Kidney (tissue), 14 donors: ENCODE measurements around the gene MAFG. TPM values are rescaled to one million over a fixed set of nuclear protein-coding genes. Genes with fewer than 3 reads are reported as not detected.

Experiments
- DNase-seq, 5 donors: peaks; one replicate each; pipeline ENCODE4 v3.0.0-alpha.2; 2013 to 2020
- FAIRE-seq: peaks from 2 replicates; lab custom pipeline; 2012; peaks lifted over from hg19 to GRCh38; lab: Jason Lieb, UNC
- H3K27ac ChIP-seq, 2 donors: one replicate each; pipeline ENCODE4 v1.7.0; 2013; ENCODE audit warnings: low read depth in 2 of 2, low read length in 2 of 2, inconsistent platforms in 1 of 2
- H3K27me3 ChIP-seq: one replicate; pipeline ENCODE4 v1.7.1; 2013; ENCODE audit warnings: low read length, inconsistent platforms; ENCODE audit not compliant: control insufficient read depth, insufficient read depth
- H3K36me3 ChIP-seq, 3 donors: one replicate each; pipeline versions ENCODE4 v1.7.0 to v1.7.1; 2013; ENCODE audit warnings: low read length in 3 of 3, control low read depth in 1 of 3, inconsistent platforms in 1 of 3; ENCODE audit not compliant: insufficient read depth in 3 of 3, control insufficient read depth in 2 of 3
- H3K4me1 ChIP-seq, 3 donors: one replicate each; pipeline versions ENCODE4 v1.7.0 to v1.7.1; 2013; ENCODE audit warnings: low read length in 3 of 3, inconsistent platforms in 1 of 3, low read depth in 1 of 3; ENCODE audit not compliant: control insufficient read depth in 2 of 3, insufficient read depth in 2 of 3
- H3K4me3 ChIP-seq, 3 donors: one replicate each; pipeline versions ENCODE4 v1.7.0 to v1.8.1; 2013; ENCODE audit warnings: low read length in 3 of 3, control low read depth in 1 of 3, inconsistent platforms in 1 of 3
- H3K9ac ChIP-seq, 3 donors: one replicate each; pipeline versions ENCODE4 v1.7.0 to v1.7.1; 2013; ENCODE audit warnings: low read length in 3 of 3, control low read depth in 1 of 3, inconsistent platforms in 1 of 3
- H3K9me3 ChIP-seq, 3 donors: one replicate each; pipeline versions ENCODE4 v1.7.0 to v1.7.1; 2013; ENCODE audit warnings: low read length in 3 of 3, control low read depth in 1 of 3, inconsistent platforms in 1 of 3; ENCODE audit not compliant: control insufficient read depth in 2 of 3, insufficient read depth in 1 of 3
- CTCF ChIP-seq: IDR thresholded peaks from 3 replicates; pipeline ENCODE4 v1.5.1; 2012; ENCODE audit warnings: mild to moderate bottlenecking, moderate library complexity, borderline replicate concordance; ENCODE audit not compliant: insufficient read depth; ENCODE audit errors: extremely low read depth
- intact Hi-C: fragments of 100-400 bp; cut with DNase I; formaldehyde crosslinking; loops from one replicate; pipeline ENCODE4 v1.11.1; 2022
- polyA plus RNA-seq: library from polyadenylated mRNA; stranded (reverse); fragments of 350-450 nt; fragmentation: Illumina TruSeq; extraction: RNeasy Lipid Tissue Mini Kit (QIAGEN cat#74804); gene quantifications from one replicate; pipeline ENCODE4 v1.2.3, GENCODE V29; 2014; ENCODE audit warnings: low read depth, low replicate concordance; ENCODE audit not compliant: insufficient read depth
- total RNA-seq: library from RNA; stranded (reverse); fragmentation: NEBNext Ultra II Directional; extraction: Animal tissue kit (Norgen Biotek cat#: 25700); gene quantifications from one replicate; pipeline ENCODE4 v1.2.1, GENCODE V29; 2021
- donor health status: control.
- donor health status: control.
- donor health status: control.
- donor health status: control.
- donor health status: control.
- donor health status: DM: yes; HTN: yes; CAD: no.
- donor health status: Normal renal cell carcinoma (clear cell type).

The MAFG gene
- total and polyA plus RNA-seq, 2 donors from 2014 or later = 8.3 to 18.2 TPM

- no peaks in the 10 kb centered on the region for H3K9me3 ChIP-seq
- no peak for FAIRE-seq
- H3K4me1 ChIP-seq = no peaks in the 10 kb centered on the region
- no peak overlapping the region for H3K9ac ChIP-seq
- no peak overlapping the region for H3K4me3 ChIP-seq
- no peak for TF ChIP-seq CTCF
- no peak for DNase-seq
- no peaks in the 10 kb centered on the region for H3K36me3 ChIP-seq
- no peak overlapping the region for H3K27ac ChIP-seq
- intact Hi-C loops = no loop called here
- H3K27me3 ChIP-seq = no peaks in the 10 kb centered on the region
Measured at GRCh38 chr17:81948635-81949378, 21.3 kb upstream of the MAFG start.

GRCh38 chr17:81947189-81947588, 19.7 kb upstream of the MAFG start, which contains the start of gene MYADML2:
Gene MYADML2 (minus strand): TSS chr17:81947233. CDS start chr17:81941741, 5,492 bp downstream.
- no peak within 1 kb of the TSS for H3K9ac ChIP-seq

GRCh38 chr17:81944858-81945257, 17.3 kb upstream of the MAFG start:
- Histone ChIP-seq H3K4me3 (no peak overlapping the region), H3K27ac (no peak overlapping the region), H3K9ac (no peak overlapping the region), H3K36me3 (no peaks in the 10 kb centered on the region), H3K27me3 (no peaks in the 10 kb centered on the region), H3K4me1 (no peaks in the 10 kb centered on the region), H3K9me3 (no peaks in the 10 kb centered on the region)
- no peak for TF ChIP-seq CTCF
- no peak for FAIRE-seq
- intact Hi-C loops = no loop called here
- DNase-seq = no peak

More at GRCh38 chr17:81947189-81947588, 19.7 kb upstream of the MAFG start, which contains the start of gene MYADML2:
- Histone ChIP-seq H3K36me3 (no peaks in the 10 kb centered on the region), H3K9me3 (no peaks in the 10 kb centered on the region), H3K4me3 (no peak within 1 kb of the TSS), H3K27me3 (no peaks in the 10 kb centered on the region), H3K27ac (no peak within 1 kb of the TSS), H3K4me1 (no peaks in the 10 kb centered on the region)
- TF ChIP-seq CTCF = no peak
- no peak for DNase-seq
- FAIRE-seq = no peak
- intact Hi-C loops = no loop called here

- no peak for TF ChIP-seq CTCF
- Histone ChIP-seq H3K9me3 (no peaks in the 10 kb centered on the region), H3K4me3 (no peak overlapping the region), H3K27me3 (no peaks in the 10 kb centered on the region), H3K4me1 (no peaks in the 10 kb centered on the region), H3K9ac (no peak overlapping the region), H3K36me3 (no peaks in the 10 kb centered on the region), H3K27ac (no peak overlapping the region)
- DNase-seq (peak in 1 of 5 donors; percentile 38), FAIRE-seq (no peak)
- intact Hi-C loops = no loop called here
Measured at GRCh38 chr17:81942167-81942553, 14.6 kb upstream of the MAFG start.
